GM19395 (cell line): ENCODE data around the gene LEKR1.
"Not testable (repeated sequence)": the region's sequence is repeated elsewhere in the genome, so short reads cannot be mapped to it uniquely, and the experiment has no call there.

ENCODE experiments used
- ATAC-seq: cut with Tn5 transposase; IDR thresholded peaks from one replicate; pipeline ENCODE4 v1.9.1; 2021; ENCODE audit warnings: mild to moderate bottlenecking, moderate library complexity; ENCODE audit not compliant: unreplicated experiment

LEKR1 gene

GRCh38 chr3:156826144-156826895 is at the start of gene LEKR1:
TSS of gene LEKR1 (plus strand) at chr3:156826353. CDS start at chr3:156829330, 2,977 bp downstream.
- peak; percentile 90 for ATAC-seq

- ATAC-seq, result no peak
Measured at GRCh38 chr3:156776871-156777270, 49.3 kb upstream of the LEKR1 start.

GRCh38 chr3:156781310-156782230 is 44.6 kb upstream of the LEKR1 start:
- ATAC-seq, result no peak

GRCh38 chr3:156782319-156782718 is 43.8 kb upstream of the LEKR1 start:
- ATAC-seq, result no peak

GRCh38 chr3:156782921-156783320 is 43.2 kb upstream of the LEKR1 start:
- ATAC-seq, result no peak

GRCh38 chr3:156787001-156787400 is 39.2 kb upstream of the LEKR1 start:
- no peak for ATAC-seq

- peak; percentile 70 for ATAC-seq
Measured at GRCh38 chr3:156787926-156788663, 38.1 kb upstream of the LEKR1 start.

GRCh38 chr3:156788846-156789245 is 37.3 kb upstream of the LEKR1 start:
- ATAC-seq, result no peak

- no peak for ATAC-seq
Measured at GRCh38 chr3:156790156-156790555, 36.0 kb upstream of the LEKR1 start.

GRCh38 chr3:156792114-156792513 is 34.0 kb upstream of the LEKR1 start:
- ATAC-seq, result no peak

- no peak for ATAC-seq
Measured at GRCh38 chr3:156792536-156792935, 33.6 kb upstream of the LEKR1 start.

GRCh38 chr3:156792945-156793344 is 33.2 kb upstream of the LEKR1 start:
- peak; percentile 47 for ATAC-seq

GRCh38 chr3:156793400-156793799 is 32.8 kb upstream of the LEKR1 start:
- no peak for ATAC-seq

GRCh38 chr3:156793851-156794250 is 32.3 kb upstream of the LEKR1 start:
- ATAC-seq, result no peak

- ATAC-seq, result no peak
Measured at GRCh38 chr3:156795890-156796481, 30.2 kb upstream of the LEKR1 start.

GRCh38 chr3:156797368-156797767 is 28.8 kb upstream of the LEKR1 start:
- no peak for ATAC-seq

- ATAC-seq, result not testable (repeated sequence)
Measured at GRCh38 chr3:156800287-156800686, 25.9 kb upstream of the LEKR1 start.

- ATAC-seq, result no peak
Measured at GRCh38 chr3:156801746-156802145, 24.4 kb upstream of the LEKR1 start.

GRCh38 chr3:156802821-156803606 is 23.1 kb upstream of the LEKR1 start:
- ATAC-seq, result no peak
